ENCODE data around the gene AQP12A.
"Not testable (repeated sequence)": the region's sequence is repeated elsewhere in the genome, so short reads cannot be mapped to it uniquely, and the experiment has no call there.

The AQP12A gene

DNA sequence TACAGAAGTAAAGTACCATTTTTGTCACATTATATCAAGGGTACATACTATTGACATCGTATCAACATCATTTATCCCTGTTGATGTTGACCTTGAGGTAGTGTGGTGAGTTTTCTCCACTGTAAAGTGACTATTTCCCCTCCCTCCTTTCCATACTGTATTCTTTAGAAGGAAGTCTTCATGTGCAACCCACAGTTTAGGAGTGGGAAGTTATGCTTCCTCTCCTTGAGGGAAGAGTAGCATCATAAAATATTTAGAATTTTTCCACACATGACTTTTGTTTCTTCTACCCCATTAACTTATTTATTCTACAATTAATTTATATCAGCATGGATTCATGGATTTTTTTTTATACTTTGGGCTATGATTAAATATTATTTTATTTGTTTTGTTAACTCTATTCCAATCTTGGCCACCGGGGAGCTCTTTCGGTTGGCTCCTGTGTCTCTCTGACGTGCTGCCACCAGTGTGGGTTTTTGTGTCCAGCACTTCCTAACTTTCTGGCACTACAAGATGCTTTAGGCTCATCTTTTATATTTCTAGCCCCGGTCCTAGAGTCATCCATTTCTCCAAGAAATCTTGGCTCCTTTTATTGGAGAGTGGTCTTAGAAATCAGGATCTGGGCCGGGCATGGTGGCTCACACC lies 28.0 kb upstream of the AQP12A start:
- peak; percentile 8 for DNase-seq (ENCODE audit: low read depth)
- H3K4me3 ChIP-seq (ENCODE audit: low read depth, low read length): no peak overlapping the region
- peak; percentile 22 for TF ChIP-seq CTCF (conservative IDR thresholded peaks at IDR 0.05; ENCODE audit: low read depth, low read length)

DNA sequence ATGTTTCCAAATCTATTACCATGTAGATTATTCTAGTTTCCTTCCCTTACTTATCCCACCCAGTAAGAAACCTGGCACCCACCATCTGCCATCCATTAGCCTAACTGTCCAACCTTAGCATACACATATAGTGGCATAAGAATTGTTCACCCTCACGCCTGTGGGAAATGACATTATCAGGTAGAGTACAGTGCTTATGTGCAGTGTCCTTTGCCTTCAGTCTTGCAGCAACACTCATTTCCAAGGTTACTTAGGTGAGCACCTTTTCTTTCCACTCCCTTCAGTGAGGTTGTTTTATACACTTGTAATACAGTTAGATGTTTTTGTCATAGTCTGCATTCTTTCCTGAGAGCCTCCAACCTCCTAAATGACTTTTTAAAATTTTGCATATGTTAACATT lies 27.0 kb upstream of the AQP12A start:
- TF ChIP-seq CTCF (conservative IDR thresholded peaks at IDR 0.05; ENCODE audit: low read depth, low read length): no peak
- H3K4me3 ChIP-seq (ENCODE audit: low read depth, low read length): no peak overlapping the region
- DNase-seq (ENCODE audit: low read depth): no peak

DNA sequence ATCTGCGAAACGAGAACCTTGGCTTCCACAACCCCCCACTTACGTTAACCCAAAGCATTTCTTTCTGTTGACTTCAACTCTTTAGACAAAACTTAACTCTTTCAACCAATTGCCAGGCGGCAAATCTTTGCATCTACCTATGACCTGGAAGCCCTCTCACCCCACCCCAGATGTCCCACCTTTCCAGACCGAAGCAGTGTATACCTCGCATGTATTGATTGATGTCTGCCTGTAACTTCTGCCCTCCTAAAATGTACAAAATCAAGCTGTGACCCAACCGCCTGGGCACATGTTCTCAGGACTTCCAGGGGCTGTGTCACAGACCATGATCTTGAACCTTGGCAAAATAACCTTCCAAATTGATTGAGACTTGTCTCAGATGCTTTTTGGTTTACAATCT lies 21.3 kb upstream of the AQP12A start:
- no peak for DNase-seq (ENCODE audit: low read depth)
- no peak for TF ChIP-seq CTCF (conservative IDR thresholded peaks at IDR 0.05; ENCODE audit: low read depth, low read length)
- no peak overlapping the region for H3K4me3 ChIP-seq (ENCODE audit: low read depth, low read length)

- H3K4me3 ChIP-seq (ENCODE audit: low read depth, low read length): no peak overlapping the region
- no peak for TF ChIP-seq CTCF (conservative IDR thresholded peaks at IDR 0.05; ENCODE audit: low read depth, low read length)
- no peak for DNase-seq (ENCODE audit: low read depth)
Measured at GRCh38 chr2:240670950-240671349, 20.7 kb upstream of the AQP12A start.

DNA sequence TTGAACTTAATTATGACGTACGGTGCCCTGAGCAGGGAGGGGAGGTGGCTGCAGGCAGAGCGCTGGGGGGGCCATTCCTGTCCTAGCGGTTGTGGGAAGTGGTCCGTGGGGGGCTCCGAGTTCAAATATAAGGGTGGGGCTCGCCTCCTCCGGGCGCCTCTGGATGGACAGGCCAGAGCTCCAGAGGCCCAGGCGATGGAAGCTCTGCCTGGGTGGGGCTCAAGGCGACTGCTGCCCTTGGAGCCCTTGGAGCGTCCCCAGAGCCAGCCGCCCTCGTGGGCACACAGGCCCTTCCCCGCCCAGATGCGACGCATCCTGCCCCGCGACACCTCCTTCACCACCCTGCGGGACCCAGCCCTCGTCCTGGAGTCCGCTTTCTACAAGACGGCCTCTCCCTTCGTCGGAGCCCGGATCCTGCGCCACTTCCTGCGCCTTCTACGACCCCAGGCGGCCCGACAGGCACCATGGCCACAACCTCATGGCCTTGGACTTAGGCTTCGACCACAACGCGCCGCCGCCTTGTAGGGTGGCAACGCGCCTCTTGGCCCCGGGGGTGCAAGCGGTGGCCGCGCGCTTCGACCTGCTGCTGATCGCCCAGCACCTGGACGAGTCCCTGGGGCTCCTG lies 19.5 kb upstream of the AQP12A start:
- no peak for TF ChIP-seq CTCF (conservative IDR thresholded peaks at IDR 0.05; ENCODE audit: low read depth, low read length)
- no peak for DNase-seq (ENCODE audit: low read depth)

DNA sequence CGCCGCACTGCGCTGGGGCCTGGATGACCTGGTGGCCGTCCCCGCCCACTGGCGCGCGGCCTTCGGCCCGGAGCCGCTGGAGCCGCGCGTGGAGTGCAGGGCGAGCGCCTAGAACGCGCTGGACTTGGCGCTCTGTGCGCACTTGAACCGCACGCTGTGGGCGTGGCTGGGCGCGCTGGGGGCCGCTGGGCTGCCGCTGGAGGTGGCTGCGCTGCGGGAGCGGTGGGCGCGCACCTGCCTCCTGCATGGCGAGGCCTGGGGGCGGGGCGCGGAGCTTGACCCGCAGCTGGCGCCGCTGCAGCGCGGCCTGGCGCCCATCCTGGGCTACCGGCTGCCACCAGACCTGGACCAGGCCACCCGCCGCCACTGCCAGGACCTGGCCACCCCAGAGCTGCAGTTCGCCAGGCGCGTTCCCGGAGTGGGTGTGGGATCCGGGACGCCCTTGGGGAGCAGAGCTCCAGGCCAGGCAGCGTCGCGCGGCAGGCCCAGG lies 18.9 kb upstream of the AQP12A start:
- TF ChIP-seq CTCF (conservative IDR thresholded peaks at IDR 0.05; ENCODE audit: low read depth, low read length): no peak
- DNase-seq (ENCODE audit: low read depth): no peak

More for the DNA sequence above, 19.5 kb upstream of the AQP12A start:
- H3K4me3 ChIP-seq (ENCODE audit: low read depth, low read length): no peak overlapping the region

GRCh38 chr2:240674461-240675184 lies 17.0 kb upstream of the AQP12A start:
- H3K4me3 ChIP-seq (ENCODE audit: low read depth, low read length); DNase-seq (ENCODE audit: low read depth): not testable (repeated sequence)

More for the DNA sequence above, 18.9 kb upstream of the AQP12A start:
- no peak overlapping the region for H3K4me3 ChIP-seq (ENCODE audit: low read depth, low read length)

DNA sequence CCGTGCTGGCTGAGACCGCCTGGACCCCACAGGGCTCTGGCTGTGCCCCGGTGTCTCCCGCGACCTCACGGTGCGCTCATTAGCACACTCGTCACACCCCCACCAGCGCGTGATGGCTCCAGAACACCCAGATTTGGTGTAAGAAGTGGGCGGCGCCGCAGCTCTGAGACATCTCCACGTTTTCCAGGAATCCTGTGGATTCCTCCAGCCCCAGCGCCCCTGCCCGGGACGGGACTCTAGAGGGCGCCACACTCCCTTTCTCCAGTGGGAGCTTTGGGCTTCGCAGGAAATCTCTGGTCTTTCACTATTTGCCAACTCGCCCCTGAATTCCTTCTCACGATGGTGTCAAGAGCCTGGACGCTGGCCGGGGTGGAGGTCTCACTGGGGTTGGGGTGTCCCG lies 16.3 kb upstream of the AQP12A start:
- H3K4me3 ChIP-seq (ENCODE audit: low read depth, low read length); DNase-seq (ENCODE audit: low read depth): not testable (repeated sequence)

- not testable (repeated sequence) for H3K4me3 ChIP-seq (ENCODE audit: low read depth, low read length); DNase-seq (ENCODE audit: low read depth)
Measured at GRCh38 chr2:240678043-240678442, 13.6 kb upstream of the AQP12A start.

DNA sequence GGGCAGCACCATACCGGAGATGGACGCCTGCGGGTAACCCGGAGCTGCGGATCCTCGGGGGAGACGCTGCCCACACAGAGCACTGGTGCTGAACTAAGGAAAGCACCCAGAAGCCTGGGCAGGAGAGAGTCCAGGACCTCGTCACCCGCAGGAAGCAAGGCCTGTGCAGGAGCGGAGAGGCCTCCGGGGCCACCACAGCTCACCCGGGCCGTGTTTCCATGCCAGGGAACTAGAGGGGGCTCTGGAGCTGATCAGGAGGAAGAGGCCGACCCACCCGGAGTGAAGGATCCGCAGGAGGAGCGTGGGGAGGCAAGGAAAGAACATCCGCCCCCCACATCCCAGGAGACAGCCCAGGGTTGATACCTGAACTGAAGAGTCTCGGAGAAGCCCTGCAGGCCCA lies 12.8 kb upstream of the AQP12A start:
- DNase-seq (ENCODE audit: low read depth); H3K4me3 ChIP-seq (ENCODE audit: low read depth, low read length): not testable (repeated sequence)

- DNase-seq (ENCODE audit: low read depth); H3K4me3 ChIP-seq (ENCODE audit: low read depth, low read length): not testable (repeated sequence)
Measured at GRCh38 chr2:240680185-240680584, 11.5 kb upstream of the AQP12A start.
